GM21423 (cell line): ENCODE measurements around the gene SDK1.

Experiments
- ATAC-seq: cut with Tn5 transposase; IDR thresholded peaks from one replicate; pipeline ENCODE4 v1.9.1; 2021; ENCODE audit warnings: mild to moderate bottlenecking, moderate library complexity; ENCODE audit not compliant: unreplicated experiment

The SDK1 gene

DNA sequence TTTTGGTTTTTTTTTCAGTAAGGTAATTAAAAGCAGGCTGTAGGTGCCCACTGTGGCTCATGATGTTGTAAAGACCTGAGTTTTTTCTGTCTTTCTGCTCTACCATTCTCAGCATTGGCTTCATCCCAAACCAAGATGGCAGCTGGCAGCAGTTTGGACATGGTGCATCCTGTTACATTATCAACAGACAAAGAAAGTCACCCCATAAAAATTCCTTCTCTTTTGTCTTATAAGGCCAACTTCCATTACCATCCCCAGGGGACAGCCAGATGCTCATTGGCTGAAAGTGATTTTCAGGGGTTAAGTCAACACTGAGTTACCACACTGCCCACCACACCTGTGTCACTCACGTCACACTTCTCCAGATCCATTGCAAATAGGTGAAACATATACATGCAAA, 558.4 kb downstream of the SDK1 start:
- ATAC-seq: no peak

DNA sequence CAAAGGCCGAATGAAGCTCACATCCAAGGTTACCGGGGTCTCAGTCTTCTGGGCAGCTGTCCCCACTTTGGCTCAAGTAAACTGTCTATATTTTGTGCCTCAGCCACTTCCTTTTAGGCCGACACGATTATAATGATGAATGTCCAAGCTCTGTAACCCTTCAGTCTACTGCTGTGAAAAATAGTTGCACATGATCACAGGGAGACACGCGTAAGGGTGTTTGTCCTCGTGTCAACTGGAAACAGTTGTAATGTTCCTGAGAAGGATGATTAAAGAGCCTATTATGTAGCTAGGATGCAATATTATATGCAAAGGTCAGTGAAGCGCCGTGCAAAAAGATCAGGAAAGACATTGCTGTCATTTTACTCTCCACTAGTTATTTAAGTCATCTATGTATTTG, 559.9 kb downstream of the SDK1 start:
- ATAC-seq: no peak

GRCh38 chr7:3861386-3861785, 560.3 kb downstream of the SDK1 start:
- ATAC-seq: no peak

- ATAC-seq: no peak
Observed at GRCh38 chr7:3861941-3862340, 560.9 kb downstream of the SDK1 start.

DNA sequence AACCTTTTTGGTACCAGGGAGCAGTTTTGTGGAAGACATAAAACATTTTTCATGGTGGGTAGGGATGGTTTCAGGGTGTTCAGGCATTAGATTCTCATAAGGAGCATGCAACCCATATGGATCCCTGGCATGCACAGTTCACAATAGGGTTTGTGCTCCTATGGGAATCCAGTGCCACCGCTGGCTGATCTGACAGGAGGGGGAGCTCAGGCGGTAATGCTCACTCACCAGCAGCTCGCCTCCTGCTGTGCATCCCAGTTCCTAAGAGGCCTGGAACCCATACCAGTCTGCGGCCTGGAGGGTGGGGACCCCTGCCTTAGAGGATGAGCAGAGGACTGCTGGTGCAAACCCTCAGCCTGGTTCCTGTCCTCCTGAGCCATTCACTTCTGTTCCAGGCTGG, 561.7 kb downstream of the SDK1 start:
- ATAC-seq: no peak

- no peak for ATAC-seq
Observed at GRCh38 chr7:3866277-3866676, 565.2 kb downstream of the SDK1 start.

DNA sequence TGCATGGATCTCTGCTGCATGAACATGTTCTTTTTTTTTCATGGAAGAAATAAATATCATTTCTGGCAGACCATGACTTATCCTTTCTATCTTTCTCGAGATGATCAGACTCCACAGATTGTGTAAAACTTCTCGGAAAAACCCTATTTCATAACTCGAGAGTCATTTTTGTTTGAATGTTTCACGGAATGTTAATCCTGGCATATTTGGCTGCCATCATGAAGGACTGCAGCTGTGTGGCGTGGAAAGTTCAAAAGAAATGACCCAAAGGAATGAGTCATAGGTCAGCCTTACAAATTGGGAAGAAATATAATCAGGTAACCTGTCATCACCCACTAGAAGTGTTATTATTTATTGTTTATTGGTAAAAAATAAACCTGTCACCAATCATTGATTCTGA, 566.8 kb downstream of the SDK1 start:
- ATAC-seq: no peak

DNA sequence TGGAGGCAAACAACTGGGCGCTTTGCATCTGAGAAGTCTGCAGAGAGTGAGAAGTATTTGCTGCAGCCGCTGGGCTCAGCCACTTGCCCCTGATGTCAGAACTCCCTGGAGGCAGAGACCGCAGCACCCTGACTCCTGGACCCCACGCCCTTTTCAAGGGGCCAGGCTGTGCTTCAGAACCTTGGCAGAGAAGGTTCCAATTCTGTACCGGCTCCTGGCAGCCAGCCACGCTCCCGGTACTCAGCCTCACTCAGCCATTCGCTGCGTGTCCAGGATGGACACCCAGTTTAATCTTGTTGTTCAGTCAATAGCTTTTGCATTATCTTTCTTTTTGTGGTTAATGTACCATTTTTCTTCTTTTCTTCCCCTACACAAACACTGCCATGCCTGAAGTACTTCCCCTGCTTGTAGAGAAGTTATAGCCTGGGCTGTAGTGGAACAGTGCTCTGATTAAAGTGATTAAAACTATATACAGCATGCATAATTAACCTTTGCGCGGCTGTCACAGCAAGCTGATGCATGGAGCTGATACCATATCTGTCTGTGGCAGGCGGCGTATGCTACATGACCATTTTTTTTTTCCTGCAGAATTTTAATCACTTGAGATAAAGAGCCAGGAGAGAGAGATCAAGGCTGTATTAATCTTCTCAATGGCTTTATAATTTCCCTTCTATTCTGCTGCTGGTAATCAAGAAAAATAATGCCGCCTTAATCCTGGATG, 578.5 kb downstream of the SDK1 start:
- no peak for ATAC-seq

GRCh38 chr7:3880228-3880987, 579.4 kb downstream of the SDK1 start:
- no peak for ATAC-seq

DNA sequence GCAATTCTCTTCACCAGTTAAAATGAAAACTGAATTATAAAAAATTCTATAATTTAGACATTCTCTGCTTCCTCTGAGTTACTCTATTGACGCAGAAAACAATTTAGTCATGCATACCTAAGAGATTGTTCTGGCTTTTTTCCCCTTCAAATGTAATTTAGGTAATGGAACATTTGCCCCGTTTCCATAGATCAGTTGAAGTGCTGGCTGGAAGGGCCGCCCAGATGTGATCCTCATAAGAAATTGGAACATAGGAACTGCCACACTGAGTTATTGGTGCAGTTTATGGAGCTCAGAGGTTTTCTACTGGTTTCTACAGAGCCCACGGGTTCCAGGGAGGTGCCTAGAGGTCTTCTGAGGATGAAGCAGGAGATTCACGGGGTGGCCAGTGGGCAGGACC, 581.7 kb downstream of the SDK1 start:
- no peak for ATAC-seq

- no peak for ATAC-seq
Observed at GRCh38 chr7:3884543-3884942, 583.5 kb downstream of the SDK1 start.

- ATAC-seq: no peak
Observed at GRCh38 chr7:3887096-3887690, 586.1 kb downstream of the SDK1 start.

- no peak for ATAC-seq
Observed at GRCh38 chr7:3888096-3888495, 587.0 kb downstream of the SDK1 start.

DNA sequence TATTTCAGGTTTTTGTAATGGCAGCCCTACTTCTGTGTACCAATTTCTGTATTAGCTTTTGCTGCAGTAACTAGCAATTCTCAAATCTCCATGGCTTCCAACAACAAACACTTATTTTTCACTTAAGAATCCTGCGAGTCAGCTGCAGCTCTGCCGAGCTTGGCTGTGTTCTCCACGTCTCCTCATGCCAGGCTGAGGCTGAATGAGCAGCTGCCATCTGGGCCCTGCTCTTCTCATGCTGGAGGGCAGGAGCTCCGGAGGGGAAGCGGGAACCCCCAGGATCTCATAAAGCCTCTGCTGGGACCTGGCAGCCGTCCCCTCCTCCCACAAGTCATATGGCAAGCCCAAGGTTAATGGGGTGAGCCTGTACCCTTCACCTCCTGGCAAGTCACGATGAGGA, 591.1 kb downstream of the SDK1 start:
- ATAC-seq: no peak

- ATAC-seq: no peak
Observed at GRCh38 chr7:3892686-3893085, 591.6 kb downstream of the SDK1 start.

GRCh38 chr7:3893151-3893788, 592.2 kb downstream of the SDK1 start:
- no peak for ATAC-seq

DNA sequence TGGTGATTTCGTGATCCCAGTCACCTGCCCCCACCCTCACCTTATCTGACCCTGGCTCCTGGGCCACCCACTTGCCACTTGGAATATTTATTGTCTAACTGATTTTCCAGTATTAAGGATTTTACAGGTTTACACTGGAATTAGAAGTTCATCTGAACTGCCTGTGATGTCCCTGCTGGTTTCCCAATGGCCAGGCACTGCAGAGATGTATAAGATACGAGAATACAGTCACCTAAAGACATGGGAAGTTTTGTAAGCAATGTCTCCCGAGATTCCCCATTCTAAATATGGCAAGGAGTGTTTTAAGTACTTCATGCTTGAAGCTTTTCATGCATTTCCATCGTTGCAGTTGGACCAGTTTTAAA, 592.7 kb downstream of the SDK1 start:
- no peak for ATAC-seq

DNA sequence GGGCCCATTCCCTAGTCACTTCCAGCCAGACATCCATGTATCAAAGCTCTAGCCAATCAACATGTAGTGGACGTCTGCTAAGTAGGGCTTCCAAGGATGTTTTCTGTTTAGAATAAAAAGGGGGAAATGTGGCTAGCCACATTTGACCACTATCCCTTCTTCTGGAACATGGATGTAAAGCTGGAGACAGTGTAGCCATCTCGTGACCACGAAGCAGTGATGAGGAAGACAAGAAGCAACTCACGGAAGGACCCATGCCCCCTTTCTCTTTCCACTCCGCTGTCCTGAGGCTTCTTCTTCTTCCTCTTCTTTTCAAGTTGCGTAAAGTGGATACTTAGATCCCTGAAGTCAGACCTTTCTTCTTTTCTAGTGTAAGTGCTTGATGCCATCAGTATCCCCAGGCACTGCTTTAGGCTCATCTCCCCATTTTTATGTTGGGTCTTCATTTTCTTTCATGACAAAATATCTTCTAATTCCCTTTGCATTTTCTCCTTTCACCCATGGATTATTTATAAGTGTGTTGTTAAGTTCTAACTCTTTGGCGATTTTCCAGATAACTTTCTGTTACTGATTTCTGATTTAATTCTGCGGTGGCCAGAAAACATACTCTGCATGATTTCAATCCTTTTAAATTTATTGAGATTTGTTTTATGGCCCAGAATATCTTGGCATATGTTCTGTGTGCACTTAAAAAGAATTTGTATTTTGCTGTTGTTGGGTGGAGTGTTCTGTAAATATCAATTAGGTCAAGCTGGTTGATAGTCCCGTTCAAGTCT, 594.5 kb downstream of the SDK1 start:
- no peak for ATAC-seq

- ATAC-seq: no peak
Observed at GRCh38 chr7:3896169-3896765, 595.2 kb downstream of the SDK1 start.
